ENCODE data around the gene PBX3.

Gene PBX3

DNA sequence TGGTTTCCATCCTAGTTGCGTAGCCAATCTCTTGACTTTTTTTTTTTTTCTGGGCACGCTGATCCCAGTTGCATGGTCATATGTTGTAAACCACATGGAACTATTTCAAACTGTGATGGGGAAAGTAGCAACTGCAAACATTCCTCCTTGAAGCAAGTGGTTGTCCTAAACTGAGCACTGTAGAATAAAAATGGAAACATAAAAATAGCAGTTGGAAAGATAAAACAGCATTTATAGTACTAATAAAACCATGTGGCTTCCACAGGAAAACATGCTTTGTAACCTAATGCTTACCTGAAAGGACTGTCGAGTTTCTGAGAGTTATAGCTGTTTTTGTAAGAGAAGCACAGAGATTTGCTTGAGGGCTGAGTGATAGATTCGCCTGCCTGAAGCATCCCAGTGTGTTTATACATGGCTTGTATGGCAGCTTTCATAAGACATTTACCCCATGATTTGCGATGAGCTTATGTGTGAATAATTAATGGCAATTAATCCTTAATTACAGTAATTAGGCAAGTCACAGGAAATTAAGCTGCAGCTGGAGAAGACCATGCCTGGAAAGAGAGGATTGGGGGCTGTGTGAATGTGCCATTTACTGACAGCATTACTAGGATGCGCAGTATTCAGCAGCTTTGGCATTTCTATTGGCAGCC is 136.5 kb downstream of the PBX3 start:
- DNase-seq: no peak

DNA sequence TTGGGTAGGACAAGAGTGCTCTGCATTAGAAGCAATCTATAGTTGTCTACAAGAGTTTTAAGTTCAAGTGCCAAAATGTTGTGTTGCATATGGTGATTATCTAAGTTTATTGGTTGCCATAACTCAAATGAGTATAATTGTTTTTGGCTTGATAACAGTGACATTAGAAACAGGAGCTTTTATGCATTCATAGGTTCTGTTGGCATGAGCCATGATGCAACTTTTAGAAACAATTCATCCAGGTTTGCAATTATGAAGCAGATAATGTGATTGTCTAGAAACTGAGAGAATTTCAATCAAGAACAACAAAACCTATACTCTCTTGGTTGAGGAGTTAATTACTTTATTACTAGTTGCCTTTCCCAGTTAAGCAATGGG is 137.0 kb downstream of the PBX3 start:
- no peak for DNase-seq

GRCh38 chr9:125885405-125886034 is 138.3 kb downstream of the PBX3 start:
- no peak for DNase-seq

DNA sequence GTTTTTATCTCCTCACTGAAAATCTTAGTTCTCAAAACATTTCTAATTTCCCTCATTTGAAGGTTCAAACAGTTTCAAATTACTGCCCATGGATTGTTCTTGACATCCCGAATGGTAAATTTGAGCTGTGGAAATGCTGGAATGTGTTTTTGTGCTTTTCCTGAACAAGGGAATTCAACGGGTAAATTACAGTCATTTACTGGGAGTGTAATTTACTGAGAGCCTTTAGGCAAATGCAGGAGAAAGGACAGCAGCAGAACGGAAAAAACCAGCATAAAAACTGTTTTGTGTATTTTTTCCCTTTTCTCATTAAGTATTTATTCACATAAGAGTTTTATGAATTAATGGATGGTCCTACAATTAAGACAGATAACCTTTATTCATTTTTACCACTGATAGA is 139.2 kb downstream of the PBX3 start:
- no peak for DNase-seq

- no peak for DNase-seq
Measured at GRCh38 chr9:125887172-125887571, 140.0 kb downstream of the PBX3 start.

DNA sequence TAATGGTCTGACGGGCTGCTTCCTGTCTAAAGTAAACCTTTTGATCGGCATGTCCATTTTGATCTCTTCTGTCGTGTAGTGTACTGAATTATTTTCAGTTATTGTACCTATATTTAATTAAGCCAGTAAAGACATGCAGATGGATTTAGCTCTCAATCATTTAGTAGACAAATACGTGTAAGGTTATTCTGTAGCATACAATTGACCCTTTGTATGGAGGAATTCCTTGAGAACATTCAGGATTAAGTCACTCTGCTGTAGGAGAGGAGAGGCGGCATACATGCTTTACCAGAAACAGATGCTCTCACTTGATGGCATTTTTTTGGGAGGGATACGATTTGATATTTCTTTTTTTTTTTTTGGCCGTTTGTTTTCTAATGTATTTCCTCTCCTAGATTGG is 141.0 kb downstream of the PBX3 start:
- no peak for DNase-seq

DNA sequence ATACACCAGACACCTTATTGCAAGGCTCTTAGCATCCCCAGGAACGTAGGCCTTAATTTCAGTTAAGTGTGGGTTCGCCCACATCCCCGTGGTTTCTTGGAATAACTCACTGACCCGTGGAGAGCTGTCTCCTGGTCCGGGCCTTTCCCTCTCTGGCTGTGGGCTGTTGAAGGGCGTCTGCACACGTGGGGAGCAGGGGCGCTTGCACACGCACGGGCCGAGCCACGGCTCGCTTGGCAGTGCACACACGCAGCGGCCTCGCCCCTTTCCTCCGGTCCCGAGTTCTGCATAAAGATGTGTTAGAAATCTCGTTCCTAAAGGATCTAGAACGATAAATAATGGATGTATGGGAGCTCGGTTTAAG is 141.9 kb downstream of the PBX3 start:
- DNase-seq: no peak

GRCh38 chr9:125889476-125890419 is 142.6 kb downstream of the PBX3 start:
- peak; percentile 5 for DNase-seq

GRCh38 chr9:125890826-125891225 is 143.7 kb downstream of the PBX3 start:
- no peak for DNase-seq

DNA sequence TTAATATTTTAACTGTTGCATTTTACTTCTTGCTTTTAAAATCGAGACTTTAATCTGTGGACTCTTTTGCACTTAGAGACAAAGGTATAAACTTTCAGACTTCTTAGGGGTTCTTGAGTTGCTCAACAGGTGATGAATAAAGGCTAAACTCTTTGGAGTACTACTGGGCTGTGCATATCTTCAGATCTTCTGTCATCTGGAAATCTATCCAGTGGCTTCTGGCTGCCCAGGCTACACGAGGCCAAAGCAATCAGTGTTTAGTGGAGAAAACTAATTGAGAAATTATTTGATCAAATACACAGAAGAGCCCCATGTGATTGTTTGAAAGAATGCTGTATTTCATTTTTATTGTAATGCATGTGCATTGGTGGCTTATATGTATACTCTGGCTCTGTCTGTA is 146.1 kb downstream of the PBX3 start:
- no peak for DNase-seq

DNA sequence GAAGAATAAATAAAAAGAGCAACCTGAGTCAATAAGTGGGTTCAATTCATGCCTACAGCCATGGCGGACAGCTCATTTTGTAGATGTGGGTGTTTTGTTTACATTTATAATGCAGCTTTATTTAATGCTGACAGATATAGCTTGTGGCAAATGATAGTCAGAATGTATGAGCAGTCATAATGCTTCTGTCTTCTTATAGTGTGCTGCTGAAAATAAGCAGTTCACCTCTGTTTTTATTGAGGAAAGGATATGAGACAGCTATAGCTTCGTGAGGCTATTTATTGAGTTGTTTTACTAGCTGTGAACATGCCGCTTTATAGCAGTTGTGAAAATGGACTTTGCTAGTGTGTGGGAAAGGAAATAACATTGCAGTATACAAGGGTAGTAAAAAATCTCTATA is 147.4 kb downstream of the PBX3 start:
- DNase-seq: no peak

GRCh38 chr9:125896404-125896803 is 149.2 kb downstream of the PBX3 start:
- no peak for DNase-seq

GRCh38 chr9:125896964-125897363 is 149.8 kb downstream of the PBX3 start:
- DNase-seq: no peak

DNA sequence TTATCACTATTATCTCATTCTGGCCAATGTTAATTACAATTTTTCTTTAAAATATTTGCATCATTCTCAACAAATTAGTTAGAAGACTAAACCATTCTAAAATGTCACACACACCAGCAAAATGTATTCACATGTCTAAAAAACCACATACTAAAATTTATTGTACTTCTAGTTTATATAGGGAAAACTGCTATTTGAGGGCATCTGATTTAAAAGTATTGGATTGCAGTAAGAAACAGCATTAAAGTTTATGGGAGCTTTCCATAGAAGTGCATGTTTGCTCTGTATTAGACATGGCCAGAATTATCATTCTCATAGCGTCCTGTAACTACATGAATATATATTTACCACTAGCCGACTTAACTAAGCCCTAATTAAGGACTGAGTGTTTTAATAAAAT is 150.3 kb downstream of the PBX3 start:
- no peak for DNase-seq

DNA sequence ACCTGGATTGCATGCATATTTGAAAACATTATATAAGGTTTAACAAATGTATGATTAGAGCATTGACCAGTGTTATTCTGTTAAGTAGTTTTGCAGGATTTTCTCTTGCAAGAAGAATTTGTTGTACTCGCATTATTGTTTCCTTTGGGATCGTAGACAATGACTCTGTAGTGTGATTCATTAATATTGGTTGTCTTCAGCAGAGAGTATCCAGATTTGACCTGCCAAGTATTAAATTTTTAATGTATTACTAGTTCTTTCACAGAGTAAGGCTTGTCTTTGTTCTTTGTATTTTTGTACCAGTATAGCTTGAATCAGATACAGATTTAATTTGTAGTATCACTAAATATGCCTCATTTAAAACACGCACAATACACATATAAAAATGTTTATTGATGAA is 155.0 kb downstream of the PBX3 start:
- DNase-seq: no peak

DNA sequence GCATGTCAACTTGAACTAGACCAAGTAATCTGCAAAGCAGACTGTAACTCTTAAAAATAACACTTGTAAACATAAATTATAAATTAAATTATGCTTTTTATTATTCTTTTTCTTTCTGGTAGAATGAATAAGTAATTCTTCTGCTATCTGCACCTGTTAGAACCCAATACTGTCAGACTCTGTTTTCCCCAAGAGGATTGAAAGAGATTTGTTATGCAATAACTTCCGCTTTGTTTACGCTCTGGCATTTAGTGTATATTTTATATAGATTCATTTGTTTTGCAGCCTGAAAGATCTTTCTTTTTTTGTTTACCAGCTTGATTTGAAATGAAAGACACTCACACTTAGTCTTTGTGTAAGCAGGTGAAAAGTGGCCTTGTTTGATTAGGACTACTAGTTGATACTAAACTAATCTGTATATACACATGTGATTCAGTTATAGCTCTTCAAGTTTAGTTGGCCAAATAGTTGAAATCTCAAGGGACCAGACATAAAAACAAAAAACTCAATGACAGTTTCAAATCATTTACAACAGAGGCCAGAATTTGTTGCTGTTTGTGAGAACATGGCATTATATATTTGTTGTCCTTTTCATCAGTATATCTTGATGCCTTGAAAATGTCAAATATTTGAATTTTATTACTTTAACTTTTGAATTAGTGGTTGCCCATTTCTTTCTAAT is 155.8 kb downstream of the PBX3 start:
- no peak for DNase-seq

- peak; percentile 15 for DNase-seq
Measured at GRCh38 chr9:125904155-125904851, 157.1 kb downstream of the PBX3 start.

DNA sequence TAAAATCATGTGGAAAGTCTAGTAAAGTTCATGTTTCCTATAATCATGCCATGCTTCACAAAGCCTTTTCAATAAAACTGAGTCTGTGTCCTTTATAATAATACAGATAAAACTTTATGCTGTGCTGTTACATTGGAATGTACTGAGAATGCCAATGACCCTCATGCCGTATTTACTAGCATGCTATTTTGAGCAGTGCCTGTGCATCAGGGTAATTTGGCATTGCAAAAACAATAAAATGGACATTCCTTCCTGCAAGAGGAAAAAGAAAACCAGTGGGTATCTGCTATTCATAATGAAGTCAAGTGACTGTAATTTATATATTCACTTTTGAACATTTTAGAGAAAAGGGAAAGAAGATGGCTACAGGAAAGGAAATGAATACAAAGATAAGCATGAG is 159.0 kb downstream of the PBX3 start:
- no peak for DNase-seq

DNA sequence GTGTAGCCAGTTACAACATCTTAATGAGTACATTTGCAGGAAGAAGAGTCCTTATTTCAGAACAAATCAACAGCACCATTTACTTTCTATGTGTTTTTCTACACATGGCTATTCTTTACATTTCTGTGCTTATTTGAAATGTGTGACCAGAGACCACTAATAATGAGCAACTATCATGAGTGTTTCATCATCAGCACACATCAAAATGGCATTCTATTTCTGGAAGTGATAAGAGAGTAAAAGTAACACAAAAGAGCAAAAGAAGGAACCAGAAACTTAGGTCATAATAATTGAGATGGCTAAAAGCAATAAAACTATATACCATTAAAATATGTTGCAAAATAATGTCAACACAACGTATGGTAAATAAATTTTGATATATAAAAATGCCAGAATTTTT is 159.7 kb downstream of the PBX3 start:
- no peak for DNase-seq

GRCh38 chr9:125908136-125908535 is 161.0 kb downstream of the PBX3 start:
- no peak for DNase-seq

DNA sequence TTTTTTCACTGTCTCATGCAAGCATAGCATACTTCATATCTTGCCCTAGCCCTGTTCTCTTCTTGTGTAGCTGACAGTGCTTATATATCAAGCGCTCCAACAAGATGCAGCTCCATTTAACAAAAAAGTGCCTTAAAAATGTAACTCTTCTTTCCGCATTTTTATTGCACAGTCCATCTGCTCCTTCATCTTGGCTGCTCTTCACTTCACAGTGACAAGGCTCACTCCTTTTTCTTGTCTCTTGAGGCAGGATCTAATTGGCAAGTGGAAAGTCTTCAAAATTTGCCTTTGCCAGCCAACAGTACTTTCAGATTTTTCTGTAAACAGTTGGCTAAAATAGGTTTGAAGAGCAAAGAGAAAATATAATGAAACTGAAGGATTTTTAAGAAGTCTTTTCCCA is 161.8 kb downstream of the PBX3 start:
- no peak for DNase-seq

GRCh38 chr9:125909459-125909858 is 162.3 kb downstream of the PBX3 start:
- no peak for DNase-seq

DNA sequence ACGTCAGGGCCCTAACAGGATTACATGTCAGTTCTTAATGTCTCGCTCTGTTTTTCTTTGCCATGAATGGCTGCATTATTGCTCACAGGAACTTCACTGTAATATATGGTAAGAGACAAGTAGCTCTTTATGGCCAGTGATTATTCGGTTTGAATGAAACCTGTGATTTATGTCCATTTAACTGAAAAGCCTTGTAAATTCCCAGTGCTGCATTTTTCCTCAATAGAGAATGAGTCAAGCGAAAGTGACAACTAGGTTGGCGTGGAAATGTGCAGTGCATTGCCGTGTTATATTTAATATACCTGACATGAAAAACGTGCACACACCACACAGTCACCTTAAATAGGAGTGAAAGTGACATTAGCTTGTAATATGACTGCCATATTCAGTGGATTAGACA is 163.1 kb downstream of the PBX3 start:
- DNase-seq: no peak
